Adrenal gland (tissue), 12 donors: ENCODE measurements around the gene DOCK1. TPM values are rescaled to one million over a fixed set of nuclear protein-coding genes. Genes with fewer than 3 reads are reported as not detected.

Experiments used
- DNase-seq, 7 donors: peaks; one replicate each; pipeline ENCODE4 v3.0.0-alpha.2; 2019 to 2020
- H3K27ac ChIP-seq, 5 donors: fragments of 200-600 bp; sonication (generic) in 4 of 5; 1 replicate in 3 of 5; 2 replicates in 2 of 5; pipeline versions ENCODE4 v1.5.1 to v1.8.0; 2016 to 2020; ENCODE audit warnings: mild to moderate bottlenecking in 1 of 5
- H3K27me3 ChIP-seq: fragments of 200-600 bp; 2 replicates; pipeline ENCODE4 v1.8.0; 2021
- H3K36me3 ChIP-seq, 2 donors: fragments of 200-600 bp; replicated peaks in 1 of 2; 1 replicate in 1 of 2; 2 replicates in 1 of 2; pipeline versions ENCODE4 v1.5.1 to v1.8.0; 2018 to 2022
- H3K4me1 ChIP-seq, 2 donors: fragments of 200-600 bp; replicated peaks in 1 of 2; 1 replicate in 1 of 2; 2 replicates in 1 of 2; pipeline versions ENCODE4 v1.5.1 to v1.8.0; 2018 to 2021
- H3K4me3 ChIP-seq, 4 donors: fragments of 200-600 bp; sonication (generic) in 3 of 4; one replicate each; pipeline ENCODE4 v1.5.1; 2016 to 2018
- H3K9me3 ChIP-seq, 3 donors: fragments of 200-600 bp; sonication (generic) in 1 of 3; replicated peaks in 1 of 3; 1 replicate in 2 of 3; 2 replicates in 1 of 3; pipeline versions ENCODE4 v1.5.1 to v1.8.0; 2016 to 2021
- CTCF ChIP-seq, 6 experiments: fragments of 450-650 bp in 4 of 6; fragments of 200-600 bp in 2 of 6; sonication (generic) in 1 of 6; IDR thresholded peaks; 1 replicate in 5 of 6; 2 replicates in 1 of 6; pipeline versions ENCODE4 v1.5.1 to v1.8.0; 2016 to 2021; ENCODE audit warnings: antibody characterized with exemption in 6 of 6, mild to moderate bottlenecking in 2 of 6, moderate library complexity in 1 of 6
- POLR2A ChIP-seq, 2 donors: fragments of 450-650 bp; IDR thresholded peaks; one replicate each; pipeline ENCODE4 v1.6.1; 2017; ENCODE audit warnings: antibody characterized with exemption in 2 of 2, mild to moderate bottlenecking in 2 of 2, moderate library complexity in 1 of 2
- WGBS, 4 donors: extraction: QIAGEN DNeasy Blood & Tissue Kit in 2 of 4; methylation state at CpG; one replicate each; pipeline versions ENCODE4 v1.1.5 to v1.1.7; 2013 to 2017; 5-methylcytosine and 5-hydroxymethylcytosine counted together
- intact Hi-C, 2 donors: fragments of 100-400 bp; cut with DNase I; formaldehyde crosslinking; loops; one replicate each; pipeline versions ENCODE4 v1.14.1 to v1.15.0; 2022 to 2023
- polyA plus RNA-seq, 3 donors: library from polyadenylated mRNA; stranded (reverse); fragments of 200-250 nt in 2 of 3; fragments of 350-450 nt in 1 of 3; fragmentation: Illumina TruSeq in 1 of 3; extraction: RNeasy Lipid Tissue Mini Kit (QIAGEN cat#74804) in 1 of 3; gene quantifications; one replicate each; pipeline ENCODE4 v1.2.3, GENCODE V29; 2013 to 2014
- total RNA-seq, 9 donors: library from RNA; depleted of rRNA in 4 of 9; stranded (reverse); fragments of >200 nt in 4 of 9; fragments of 120-200 nt in 1 of 9; fragmentation: NEBNext Ultra II Directional in 1 of 9; extraction: Animal tissue kit (Norgen Biotek cat#: 25700) in 1 of 9; gene quantifications; one replicate each; pipeline versions ENCODE4 v1.1.0 to v1.2.4, GENCODE V29; 2013 to 2023
- donor health status: healthy with polysubstance abuse.
- donor health status: Bipolar disorder and iron deficiency.
- donor health status: DM: yes; HTN: yes; CAD: no.
- donor health status: DM: no; HTN: no; CAD: no.
- donor health status: DM: no; HTN: no; CAD: no.
- donor health status: DM: yes; HTN: yes; CAD: no.

DOCK1 gene
- total and polyA plus RNA-seq, 12 donors = 8.1 to 30.4 (median 21.6) TPM

- no peaks in the 10 kb centered on the region for H3K9me3 ChIP-seq
- intact Hi-C loops = no loop called here
- peaks cover 6% of the 10 kb centered on the region for H3K27me3 ChIP-seq
- DNase-seq = no peak
- no peak overlapping the region for H3K4me3 ChIP-seq
- WGBS, 4 donors = 65 to 79% (median 74%) methylated on average over 5 of the region's 5 CpGs
- H3K4me1 ChIP-seq = no peaks in the 10 kb centered on the region
- no peaks in the 10 kb centered on the region for H3K36me3 ChIP-seq
- no peak for TF ChIP-seq CTCF (IDR thresholded peaks at IDR 0.05)
- H3K27ac ChIP-seq = no peak overlapping the region
Measured at GRCh38 chr10:127462643-127463295, 557.5 kb downstream of the DOCK1 start.

GRCh38 chr10:127463548-127463947 is 558.3 kb downstream of the DOCK1 start:
- DNase-seq = no peak
- intact Hi-C loops = no loop called here
- H3K36me3 ChIP-seq = no peaks in the 10 kb centered on the region
- H3K9me3 ChIP-seq = no peaks in the 10 kb centered on the region
- H3K27me3 ChIP-seq = peaks cover 6% of the 10 kb centered on the region
- no peak overlapping the region for H3K4me3 ChIP-seq
- H3K27ac ChIP-seq = no peak overlapping the region
- no peaks in the 10 kb centered on the region for H3K4me1 ChIP-seq
- TF ChIP-seq CTCF (IDR thresholded peaks at IDR 0.05) = no peak
- TF ChIP-seq POLR2A (IDR thresholded peaks at IDR 0.05) = no peak
- WGBS, 4 donors = 76 to 80% (median 78%) methylated on average over 10 of the region's 10 CpGs

- no peaks in the 10 kb centered on the region for H3K4me1 ChIP-seq
- H3K36me3 ChIP-seq = no peaks in the 10 kb centered on the region
- intact Hi-C loops = no loop called here
- TF ChIP-seq CTCF (IDR thresholded peaks at IDR 0.05) = no peak
- TF ChIP-seq POLR2A (IDR thresholded peaks at IDR 0.05) = no peak
- H3K27me3 ChIP-seq = peaks cover 6% of the 10 kb centered on the region
- H3K27ac ChIP-seq = no peak overlapping the region
- no peak for DNase-seq
- H3K9me3 ChIP-seq = no peaks in the 10 kb centered on the region
- WGBS, 4 donors = 75 to 85% (median 79%) methylated on average over 6 of the region's 6 CpGs
- H3K4me3 ChIP-seq = no peak overlapping the region
Measured at GRCh38 chr10:127464561-127464960, 559.3 kb downstream of the DOCK1 start.

- WGBS, 4 donors = 81 to 93% (median 83%) methylated on average over 9 to 10 of the region's 10 CpGs
- no peak overlapping the region for H3K4me3 ChIP-seq
- no peaks in the 10 kb centered on the region for H3K9me3 ChIP-seq
- H3K27me3 ChIP-seq = peaks cover 6% of the 10 kb centered on the region
- TF ChIP-seq POLR2A (IDR thresholded peaks at IDR 0.05) = no peak
- H3K27ac ChIP-seq = no peak overlapping the region
- intact Hi-C loops = no loop called here
- no peak for DNase-seq
- no peaks in the 10 kb centered on the region for H3K4me1 ChIP-seq
- no peaks in the 10 kb centered on the region for H3K36me3 ChIP-seq
Measured at GRCh38 chr10:127467811-127468210, 562.6 kb downstream of the DOCK1 start.

GRCh38 chr10:127468632-127469031 is 563.4 kb downstream of the DOCK1 start:
- WGBS, 4 donors = 44 to 79% (median 53%) methylated on average over 4 to 5 of the region's 5 CpGs
- intact Hi-C loops = no loop called here
- no peak for DNase-seq
- Histone ChIP-seq H3K9me3 (no peaks in the 10 kb centered on the region), H3K36me3 (no peaks in the 10 kb centered on the region), H3K4me1 (no peaks in the 10 kb centered on the region), H3K27ac (no peak overlapping the region), H3K27me3 (no peaks in the 10 kb centered on the region), H3K4me3 (no peak overlapping the region)
- TF ChIP-seq POLR2A (IDR thresholded peaks at IDR 0.05) (no peak), CTCF (IDR thresholded peaks at IDR 0.05) (no peak)
